Suprapubic skin (tissue), 4 donors: Measurements from ENCODE around the gene PDE11A. TPM values are rescaled to one million over a fixed set of nuclear protein-coding genes. Genes with fewer than 3 reads are reported as not detected.

ENCODE experiments used
- DNase-seq, 2 donors: peaks; one replicate each; pipeline ENCODE4 v3.0.0-alpha.2; 2019; ENCODE audit warnings: low spot score in 2 of 2
- H3K27ac ChIP-seq: fragments of 200-600 bp; sonication (generic); one replicate; pipeline ENCODE4 v1.5.1; 2019
- H3K27me3 ChIP-seq: fragments of 200-600 bp; sonication (generic); one replicate; pipeline ENCODE4 v1.5.1; 2019
- H3K36me3 ChIP-seq: fragments of 200-600 bp; sonication (generic); one replicate; pipeline ENCODE4 v1.5.1; 2019
- H3K4me1 ChIP-seq: fragments of 200-600 bp; sonication (generic); one replicate; pipeline ENCODE4 v1.5.1; 2019
- H3K4me3 ChIP-seq: fragments of 200-600 bp; sonication (generic); one replicate; pipeline ENCODE4 v1.5.1; 2019; ENCODE audit warnings: mild to moderate bottlenecking
- H3K9me3 ChIP-seq: fragments of 200-600 bp; sonication (generic); one replicate; pipeline ENCODE4 v1.5.1; 2019
- EP300 ChIP-seq: sonication (generic); formaldehyde crosslinking; IDR thresholded peaks from one replicate; pipeline ENCODE4 v1.6.1; 2017; ENCODE audit warnings: antibody characterized with exemption
- POLR2A ChIP-seq, 2 donors: fragments of 450-650 bp; IDR thresholded peaks; one replicate each; pipeline ENCODE4 v1.6.1; 2017; ENCODE audit warnings: antibody characterized with exemption in 2 of 2, mild to moderate bottlenecking in 2 of 2, moderate library complexity in 2 of 2
- POLR2AphosphoS5 ChIP-seq, 3 donors: sonication (generic); formaldehyde crosslinking; IDR thresholded peaks; one replicate each; pipeline ENCODE4 v1.6.1; 2017; ENCODE audit warnings: antibody characterized with exemption in 3 of 3
- WGBS: methylation state at CpG from one replicate; pipeline ENCODE4 v1.1.5; 2018; 5-methylcytosine and 5-hydroxymethylcytosine counted together
- total RNA-seq, 4 donors: library from RNA; depleted of rRNA; stranded (reverse); fragments of >200 nt; gene quantifications; one replicate each; pipeline ENCODE4 v1.1.0, GENCODE V29; 2016
- TF ChIP-seq, protein P1 (sequence below), 2 donors: fragments of 200-600 bp in 1 of 2; fragments of 450-650 bp in 1 of 2; sonication (generic) in 1 of 2; IDR thresholded peaks; one replicate each; pipeline ENCODE4 v1.5.1; 2016 to 2019; ENCODE audit warnings: antibody characterized with exemption in 2 of 2, mild to moderate bottlenecking in 1 of 2, moderate library complexity in 1 of 2

Gene PDE11A
- total RNA-seq, 4 donors from 2014 or later, result 0.08 to 1.0 (median 0.36) TPM

DNA sequence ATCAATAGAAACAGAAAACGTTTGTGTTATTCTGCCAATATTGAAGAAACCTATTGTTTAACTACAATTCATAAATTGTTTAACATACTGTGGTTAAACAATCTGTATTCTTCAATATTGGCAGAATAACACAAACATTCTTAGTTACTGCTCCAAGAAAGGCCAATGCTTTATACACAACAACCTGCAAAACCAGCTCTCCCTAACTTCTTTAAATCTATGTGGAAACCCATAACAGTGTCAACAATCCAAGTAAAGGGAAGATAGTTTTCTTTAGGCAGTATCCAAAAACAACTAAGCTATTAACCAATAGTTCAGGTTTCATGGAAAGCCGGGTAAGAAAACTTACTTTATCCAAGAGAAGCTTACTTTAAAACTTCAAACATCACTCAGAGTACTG lies 33.5 kb upstream of the PDE11A start:
- Histone ChIP-seq H3K27me3 (no peaks in the 10 kb centered on the region), H3K4me3 (no peak overlapping the region), H3K27ac (no peak overlapping the region), H3K9me3 (no peaks in the 10 kb centered on the region), H3K36me3 (no peaks in the 10 kb centered on the region), H3K4me1 (no peaks in the 10 kb centered on the region)
- DNase-seq, result no peak
- 46% methylated on average over 2 of the region's 2 CpGs for WGBS
- no peak for TF ChIP-seq POLR2A (IDR thresholded peaks at IDR 0.05)
- TF ChIP-seq EP300, result no peak

- Histone ChIP-seq H3K9me3 (no peaks in the 10 kb centered on the region), H3K27me3 (no peaks in the 10 kb centered on the region), H3K4me1 (no peaks in the 10 kb centered on the region), H3K27ac (no peak overlapping the region), H3K36me3 (no peaks in the 10 kb centered on the region), H3K4me3 (no peak overlapping the region)
- no peak for DNase-seq
- WGBS, result 61% methylated on average over 2 of the region's 2 CpGs
- TF ChIP-seq, protein P1, sequence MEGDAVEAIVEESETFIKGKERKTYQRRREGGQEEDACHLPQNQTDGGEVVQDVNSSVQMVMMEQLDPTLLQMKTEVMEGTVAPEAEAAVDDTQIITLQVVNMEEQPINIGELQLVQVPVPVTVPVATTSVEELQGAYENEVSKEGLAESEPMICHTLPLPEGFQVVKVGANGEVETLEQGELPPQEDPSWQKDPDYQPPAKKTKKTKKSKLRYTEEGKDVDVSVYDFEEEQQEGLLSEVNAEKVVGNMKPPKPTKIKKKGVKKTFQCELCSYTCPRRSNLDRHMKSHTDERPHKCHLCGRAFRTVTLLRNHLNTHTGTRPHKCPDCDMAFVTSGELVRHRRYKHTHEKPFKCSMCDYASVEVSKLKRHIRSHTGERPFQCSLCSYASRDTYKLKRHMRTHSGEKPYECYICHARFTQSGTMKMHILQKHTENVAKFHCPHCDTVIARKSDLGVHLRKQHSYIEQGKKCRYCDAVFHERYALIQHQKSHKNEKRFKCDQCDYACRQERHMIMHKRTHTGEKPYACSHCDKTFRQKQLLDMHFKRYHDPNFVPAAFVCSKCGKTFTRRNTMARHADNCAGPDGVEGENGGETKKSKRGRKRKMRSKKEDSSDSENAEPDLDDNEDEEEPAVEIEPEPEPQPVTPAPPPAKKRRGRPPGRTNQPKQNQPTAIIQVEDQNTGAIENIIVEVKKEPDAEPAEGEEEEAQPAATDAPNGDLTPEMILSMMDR (IDR thresholded peaks at IDR 0.05), result no peak
- TF ChIP-seq POLR2A (IDR thresholded peaks at IDR 0.05) (no peak), EP300 (no peak), POLR2AphosphoS5 (IDR thresholded peaks at IDR 0.05) (no peak)
Observed at GRCh38 chr2:178105566-178105965, 33.0 kb upstream of the PDE11A start.

DNA sequence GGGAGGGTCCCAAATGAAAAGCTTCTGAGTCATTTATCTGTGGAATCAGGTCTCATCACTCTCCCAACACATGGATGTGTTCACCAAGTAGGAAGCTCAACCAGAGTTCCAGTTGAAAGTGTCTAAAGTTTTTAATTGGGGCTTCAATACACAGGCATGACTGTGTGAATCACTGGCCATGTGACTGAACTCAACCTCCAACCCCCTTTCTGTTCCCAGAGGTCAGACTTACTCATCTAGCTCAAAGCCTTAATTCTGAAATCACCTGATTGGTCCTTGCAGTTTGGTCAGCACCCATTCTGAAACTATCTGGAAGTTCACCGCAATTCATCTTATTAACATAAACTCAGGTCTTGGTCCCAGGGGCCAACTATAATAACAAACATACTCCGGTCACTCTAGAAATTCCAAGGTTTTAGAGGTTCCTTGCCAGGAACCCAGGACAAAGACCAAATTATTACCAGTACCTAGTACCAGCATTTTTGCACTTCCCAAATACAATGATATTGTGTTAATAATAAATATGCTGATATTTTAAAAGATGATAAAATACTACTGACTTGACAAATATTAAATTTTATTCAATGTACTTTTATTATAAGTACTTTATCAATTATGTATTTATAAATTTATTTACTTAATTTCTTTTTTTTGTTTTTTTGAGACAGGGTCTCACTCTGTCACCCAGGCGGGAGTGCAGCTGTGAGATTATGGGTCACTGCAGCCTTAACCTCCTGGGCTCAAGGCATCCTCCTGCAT lies 28.9 kb upstream of the PDE11A start:
- Histone ChIP-seq H3K27me3 (no peaks in the 10 kb centered on the region), H3K27ac (no peak overlapping the region), H3K36me3 (no peaks in the 10 kb centered on the region), H3K4me1 (no peaks in the 10 kb centered on the region), H3K4me3 (no peak overlapping the region), H3K9me3 (no peaks in the 10 kb centered on the region)
- WGBS, result 93% methylated on average over 3 of the region's 3 CpGs
- DNase-seq, result no peak
- TF ChIP-seq EP300 (no peak), POLR2AphosphoS5 (IDR thresholded peaks at IDR 0.05) (no peak), POLR2A (IDR thresholded peaks at IDR 0.05) (no peak)
- TF ChIP-seq, protein P1 (IDR thresholded peaks at IDR 0.05), result no peak

DNA sequence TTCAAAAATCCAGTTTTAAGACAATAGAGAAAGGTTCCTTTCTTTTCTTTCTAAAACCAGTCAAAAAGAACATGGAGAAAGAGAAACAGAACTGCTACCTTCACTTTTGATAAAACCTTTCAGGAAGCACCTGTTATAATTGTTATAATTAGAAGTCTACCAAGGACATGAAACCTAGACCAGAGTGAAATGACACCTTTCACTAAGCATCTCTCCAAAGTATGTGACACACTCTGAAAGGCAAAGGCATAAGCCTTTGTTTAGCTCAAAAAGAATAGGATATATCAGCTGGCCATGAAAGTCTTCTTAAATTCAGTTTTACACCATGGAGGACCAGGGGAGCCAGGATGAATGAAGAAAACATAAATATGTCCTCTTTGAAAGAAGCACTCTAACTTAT lies 20.9 kb upstream of the PDE11A start:
- TF ChIP-seq EP300 (no peak), POLR2AphosphoS5 (IDR thresholded peaks at IDR 0.05) (no peak), POLR2A (IDR thresholded peaks at IDR 0.05) (no peak)
- TF ChIP-seq, protein P1 (IDR thresholded peaks at IDR 0.05), result no peak

DNA sequence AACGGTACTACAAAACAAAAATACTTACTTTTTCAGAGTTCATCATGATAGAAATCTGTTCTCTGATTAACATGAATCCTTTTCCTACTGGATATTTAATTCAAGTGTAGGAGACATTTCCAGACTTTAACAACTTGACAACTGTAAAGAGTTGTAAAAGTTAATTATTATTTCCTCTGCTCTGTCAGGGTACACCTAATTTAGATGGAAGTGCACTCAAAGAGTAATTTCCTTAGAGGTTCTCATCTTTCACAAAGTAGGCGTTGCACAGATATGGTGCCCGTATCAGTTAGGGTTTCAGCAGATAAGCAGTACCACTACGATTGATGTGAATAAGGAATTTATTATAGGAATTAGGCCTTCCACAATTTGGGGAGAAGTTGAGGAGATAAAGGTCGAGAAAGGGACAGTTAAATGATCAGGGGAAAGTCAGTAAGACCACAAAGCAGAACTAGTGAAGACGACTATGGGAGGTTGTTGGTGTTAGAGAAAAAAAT lies 16.2 kb upstream of the PDE11A start:
- Histone ChIP-seq H3K9me3 (no peaks in the 10 kb centered on the region), H3K4me3 (no peak overlapping the region), H3K4me1 (no peaks in the 10 kb centered on the region), H3K36me3 (no peaks in the 10 kb centered on the region), H3K27ac (no peak overlapping the region), H3K27me3 (no peaks in the 10 kb centered on the region)
- TF ChIP-seq, protein P1 (IDR thresholded peaks at IDR 0.05), result no peak
- no peak for TF ChIP-seq POLR2AphosphoS5 (IDR thresholded peaks at IDR 0.05)
- TF ChIP-seq EP300, result no peak
- no peak for TF ChIP-seq POLR2A (IDR thresholded peaks at IDR 0.05)
- DNase-seq, result no peak
- 65% methylated on average over 6 of the region's 6 CpGs for WGBS

More for the DNA sequence above, 20.9 kb upstream of the PDE11A start:
- no peak overlapping the region for H3K4me3 ChIP-seq
- no peaks in the 10 kb centered on the region for H3K4me1 ChIP-seq
- H3K27ac ChIP-seq, result no peak overlapping the region
- no peaks in the 10 kb centered on the region for H3K9me3 ChIP-seq
- H3K27me3 ChIP-seq, result no peaks in the 10 kb centered on the region
- no peaks in the 10 kb centered on the region for H3K36me3 ChIP-seq
- no peak for DNase-seq
